SH-SY5Y (cell line): Measurements from ENCODE around the gene NUF2.

ENCODE experiments used
- GATA2 ChIP-seq: IDR thresholded peaks from 2 replicates; pipeline ENCODE4 v1.6.1; 2011; ENCODE audit warnings: mild to moderate bottlenecking, low read depth, low read length
- GATA3 ChIP-seq: IDR thresholded peaks from 2 replicates; pipeline ENCODE4 v1.6.1; 2011; ENCODE audit warnings: low read depth, mild to moderate bottlenecking, low read length, moderate library complexity

DNA sequence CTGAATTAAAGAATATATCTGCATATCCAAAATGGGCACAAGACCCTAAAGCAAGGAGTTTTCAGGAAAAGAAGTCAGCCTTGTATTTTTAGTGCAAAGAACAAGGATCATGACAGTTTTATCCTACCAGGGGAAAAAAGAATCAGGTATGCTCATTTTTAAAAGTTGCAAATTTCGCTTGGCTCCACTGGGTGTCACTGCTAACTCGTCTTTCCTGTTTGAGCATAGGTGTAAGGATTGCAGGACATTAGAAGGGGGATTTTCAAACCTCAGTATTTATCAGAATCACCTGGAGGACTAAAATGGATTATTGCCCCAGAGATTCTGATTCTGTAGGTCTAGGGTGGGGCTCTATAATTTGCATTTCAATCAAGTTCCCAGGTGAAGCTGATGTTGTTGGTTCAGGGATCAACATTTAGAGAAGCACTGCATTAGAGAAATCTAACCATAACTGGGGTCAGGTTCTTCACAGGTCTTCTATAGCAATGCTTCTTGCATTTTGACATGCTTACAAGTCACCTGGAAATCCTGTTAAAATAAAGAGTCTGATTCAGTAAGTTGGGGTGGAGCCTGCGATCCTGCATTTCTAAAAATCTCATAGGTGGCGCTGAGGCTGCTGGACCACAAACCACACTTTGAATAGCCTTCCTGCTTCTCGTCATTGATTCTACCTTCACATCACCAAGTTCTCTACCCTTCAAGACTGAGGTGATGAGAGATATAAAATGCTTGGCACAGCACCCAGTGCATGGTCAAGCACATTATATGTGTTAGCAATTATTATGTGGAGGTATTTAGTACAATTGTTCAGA, 39.6 kb downstream of the NUF2 start:
- TF ChIP-seq GATA3 (no peak), GATA2 (no peak)
